Immature natural killer cell (primary cell): ENCODE data around the gene CPPED1. TPM values are rescaled to one million over a fixed set of nuclear protein-coding genes. Genes with fewer than 3 reads are reported as not detected.

Source experiments
- DNase-seq, 3 donors: peaks; one replicate each; pipeline ENCODE4 v3.0.0; 2022; ENCODE audit warnings: mixed read lengths in 1 of 3
- H3K27ac Mint-ChIP-seq, 6 donors: one replicate each; pipeline ENCODE4 v1.8.0; 2020; ENCODE audit warnings: mixed read lengths in 6 of 6, mild to moderate bottlenecking in 5 of 6, inconsistent platforms in 4 of 6, moderate library complexity in 3 of 6
- H3K27me3 Mint-ChIP-seq, 3 donors: one replicate each; pipeline ENCODE4 v1.8.0; 2020 to 2021; ENCODE audit warnings: low read depth in 3 of 3, mild to moderate bottlenecking in 3 of 3, mixed read lengths in 3 of 3, moderate library complexity in 3 of 3, inconsistent platforms in 1 of 3
- H3K36me3 Mint-ChIP-seq, 3 donors: one replicate each; pipeline ENCODE4 v1.8.0; 2020; ENCODE audit warnings: mixed read lengths in 3 of 3, inconsistent platforms in 2 of 3, mild to moderate bottlenecking in 2 of 3
- H3K4me1 Mint-ChIP-seq, 2 donors: one replicate each; pipeline ENCODE4 v1.8.0; 2020; ENCODE audit warnings: inconsistent platforms in 2 of 2, mild to moderate bottlenecking in 2 of 2, mixed read lengths in 2 of 2, moderate library complexity in 1 of 2
- H3K4me3 Mint-ChIP-seq, 5 donors: one replicate each; pipeline ENCODE4 v1.8.0; 2020; ENCODE audit warnings: mild to moderate bottlenecking in 5 of 5, mixed read lengths in 5 of 5, inconsistent platforms in 3 of 5, moderate library complexity in 3 of 5
- H3K9me3 Mint-ChIP-seq, 6 donors: one replicate each; pipeline ENCODE4 v1.8.0; 2020; ENCODE audit warnings: mild to moderate bottlenecking in 6 of 6, mixed read lengths in 6 of 6, inconsistent platforms in 4 of 6, moderate library complexity in 3 of 6
- polyA plus RNA-seq, 3 donors: library from polyadenylated mRNA; unstranded; fragments of 300-500 nt; fragmentation: Illumina TruSeq; gene quantifications; one replicate each; pipeline ENCODE4 v1.2.3, GENCODE V29; 2021

CPPED1 gene, protein sequence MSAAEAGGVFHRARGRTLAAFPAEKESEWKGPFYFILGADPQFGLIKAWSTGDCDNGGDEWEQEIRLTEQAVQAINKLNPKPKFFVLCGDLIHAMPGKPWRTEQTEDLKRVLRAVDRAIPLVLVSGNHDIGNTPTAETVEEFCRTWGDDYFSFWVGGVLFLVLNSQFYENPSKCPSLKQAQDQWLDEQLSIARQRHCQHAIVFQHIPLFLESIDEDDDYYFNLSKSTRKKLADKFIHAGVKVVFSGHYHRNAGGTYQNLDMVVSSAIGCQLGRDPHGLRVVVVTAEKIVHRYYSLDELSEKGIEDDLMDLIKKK
- 10 to 100 TPM in 2 of 3 donors, 1 to 10 TPM in 1; 10.0 to 15.4 (median 15.2) TPM for polyA plus RNA-seq

DNA sequence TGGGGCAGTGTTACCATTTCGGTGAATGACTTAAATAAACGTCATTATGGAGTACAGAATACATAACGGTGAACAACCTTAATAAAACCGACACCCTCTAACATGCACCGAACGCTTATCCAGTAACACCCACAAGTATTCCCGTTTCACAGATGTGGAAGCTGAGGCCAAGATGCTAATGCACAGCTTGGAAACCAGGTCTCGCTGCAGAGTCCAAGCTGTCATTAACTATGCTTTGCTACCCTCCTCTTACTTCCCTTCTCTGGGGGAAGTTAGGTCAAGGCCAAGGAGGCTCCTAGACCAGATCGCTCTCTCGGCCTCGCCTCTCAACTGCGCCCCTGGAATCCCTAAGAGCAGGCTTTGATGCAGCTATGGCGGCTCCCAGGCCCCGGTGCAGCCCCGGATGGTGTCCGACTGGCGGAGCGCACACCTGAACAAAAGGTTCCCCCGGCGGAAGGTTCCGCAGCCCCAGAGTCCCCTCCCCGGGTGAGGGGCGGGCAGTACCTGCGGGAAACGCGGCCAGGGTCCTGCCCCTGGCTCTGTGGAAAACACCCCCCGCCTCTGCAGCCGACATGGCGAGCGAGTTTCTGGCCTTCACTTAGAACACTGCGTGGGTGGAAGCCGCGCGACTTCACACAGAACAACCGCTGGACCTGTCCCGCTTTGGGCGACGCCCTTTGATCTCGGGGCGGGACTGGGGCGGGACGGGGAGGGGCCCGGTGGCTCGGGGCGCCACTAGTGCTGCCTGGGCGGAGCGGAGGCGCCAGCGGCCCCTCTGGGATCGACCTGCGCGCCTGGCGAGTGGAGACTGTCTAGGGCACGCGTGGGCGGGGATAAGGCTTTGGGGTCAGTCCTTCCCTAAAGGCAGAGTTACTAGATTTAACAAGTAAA lies at the start of gene CPPED1:
Gene CPPED1, minus strand, starts transcription at position 685 of the 891 bp plus-strand sequence. Its CDS starts 111 bp downstream, at position 574.
- H3K9me3 Mint-ChIP-seq, result no peaks in the 10 kb centered on the region
- no peaks in the 10 kb centered on the region for H3K36me3 Mint-ChIP-seq
- peak within 1 kb of the TSS; percentile 81 to 93 (median 90) for H3K27ac Mint-ChIP-seq
- H3K27me3 Mint-ChIP-seq, result peaks cover 4 to 10% (median 5%) of the 10 kb centered on the region in 3 donors
- peaks cover 25 to 30% of the 10 kb centered on the region in 2 donors for H3K4me1 Mint-ChIP-seq
- peak within 1 kb of the TSS; percentile 86 to 96 (median 93) for H3K4me3 Mint-ChIP-seq
- peak; percentile 83 to 89 (median 88) for DNase-seq

DNA sequence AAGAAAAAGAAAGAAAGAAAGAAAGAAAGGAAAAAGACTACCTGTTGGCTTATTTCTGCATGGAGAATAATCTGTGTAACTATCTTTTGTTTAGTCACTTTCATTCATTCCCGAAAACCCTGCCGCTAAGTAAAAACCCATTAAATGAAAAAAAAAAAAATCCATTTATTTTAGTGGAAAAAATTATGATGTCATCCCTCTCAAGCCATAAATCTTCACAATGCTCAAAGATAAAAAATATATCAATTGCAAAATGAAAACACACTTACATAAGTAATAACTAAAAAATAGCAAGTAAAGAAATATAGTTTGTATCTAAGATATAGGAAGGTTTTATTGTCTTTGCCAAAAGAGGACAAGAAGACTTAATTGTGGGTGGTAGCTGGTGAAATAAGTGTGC lies 46.5 kb upstream of the CPPED1 start:
- Mint-ChIP-seq H3K4me1 (no peaks in the 10 kb centered on the region), H3K9me3 (no peaks in the 10 kb centered on the region), H3K36me3 (no peaks in the 10 kb centered on the region), H3K4me3 (no peak overlapping the region), H3K27ac (no peak overlapping the region), H3K27me3 (peaks cover 0 to 5% (median 4%) of the 10 kb centered on the region in 3 donors)
- no peak for DNase-seq

DNA sequence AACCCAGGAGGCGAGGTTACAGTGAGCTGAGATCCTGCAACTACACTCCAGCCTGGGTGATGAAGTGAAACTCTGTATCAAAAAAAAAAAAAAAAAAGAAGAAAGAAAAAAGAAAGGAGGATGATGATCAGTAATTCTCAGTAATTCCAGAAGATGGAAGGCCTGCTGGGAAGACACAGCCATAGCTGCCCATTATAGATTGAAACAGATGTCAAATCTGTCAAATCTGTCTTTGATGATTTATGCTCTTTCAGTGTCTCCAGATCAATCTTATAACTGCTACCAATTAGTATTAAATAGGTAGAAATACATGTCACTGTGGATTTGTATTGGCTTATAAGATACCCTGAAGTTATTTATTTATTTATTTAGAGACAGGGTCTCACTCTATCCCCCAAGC lies 42.9 kb upstream of the CPPED1 start:
- no peaks in the 10 kb centered on the region for H3K36me3 Mint-ChIP-seq
- no peaks in the 10 kb centered on the region for H3K9me3 Mint-ChIP-seq
- no peak overlapping the region for H3K27ac Mint-ChIP-seq
- DNase-seq, result no peak
- no peak overlapping the region for H3K4me3 Mint-ChIP-seq
- H3K4me1 Mint-ChIP-seq, result no peaks in the 10 kb centered on the region
- peaks cover 0 to 5% (median 3%) of the 10 kb centered on the region in 3 donors for H3K27me3 Mint-ChIP-seq

DNA sequence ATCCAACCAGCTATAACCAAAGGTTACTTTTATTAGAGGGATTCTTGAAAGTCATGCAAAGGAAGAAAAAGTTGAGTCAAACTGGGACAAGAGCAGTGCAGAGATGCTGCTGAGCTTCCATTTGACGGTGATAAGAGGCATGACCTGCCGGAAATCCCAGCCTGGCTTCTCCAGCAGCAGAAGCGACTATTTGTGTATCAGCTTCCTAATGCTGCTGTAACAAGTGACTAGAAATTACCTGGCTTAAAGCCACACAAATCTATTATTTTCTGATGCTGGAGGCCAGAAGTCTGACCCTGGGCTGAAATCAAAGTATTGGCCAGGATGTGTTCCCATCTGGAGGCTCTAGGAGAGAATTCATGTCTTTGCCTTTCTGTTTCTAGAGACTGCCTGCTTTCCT lies 41.6 kb upstream of the CPPED1 start:
- Mint-ChIP-seq H3K36me3 (no peaks in the 10 kb centered on the region), H3K27me3 (peaks cover 0 to 3% (median 3%) of the 10 kb centered on the region in 3 donors), H3K4me3 (no peak overlapping the region), H3K9me3 (no peaks in the 10 kb centered on the region), H3K4me1 (no peaks in the 10 kb centered on the region), H3K27ac (no peak overlapping the region)
- DNase-seq, result no peak

DNA sequence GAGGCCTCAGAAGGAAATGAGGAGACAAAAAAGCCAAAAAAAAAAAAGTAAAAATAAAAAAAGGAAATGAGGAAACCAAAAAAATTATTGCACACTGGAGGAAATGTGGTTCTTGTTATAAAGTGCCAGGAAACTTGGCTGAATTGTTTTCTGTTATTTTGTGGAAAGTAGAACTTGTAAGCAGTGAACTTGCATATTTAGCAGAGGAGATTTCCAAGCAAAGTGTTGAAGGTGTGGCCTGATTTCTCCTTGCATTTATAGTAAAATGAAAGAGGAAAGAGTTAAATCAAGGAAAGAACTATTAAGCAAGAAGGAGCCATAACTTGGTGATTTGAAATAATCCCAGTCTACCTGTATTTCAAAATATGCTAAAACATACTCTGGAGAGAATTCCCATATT lies 34.1 kb upstream of the CPPED1 start:
- Mint-ChIP-seq H3K27ac (no peak overlapping the region), H3K27me3 (peaks cover 4 to 12% (median 10%) of the 10 kb centered on the region in 3 donors), H3K4me3 (no peak overlapping the region), H3K4me1 (peaks cover 0 to 2% of the 10 kb centered on the region in 2 donors), H3K36me3 (no peaks in the 10 kb centered on the region), H3K9me3 (peaks cover 0 to 3% (median 0%) of the 10 kb centered on the region in 6 donors)
- no peak for DNase-seq

DNA sequence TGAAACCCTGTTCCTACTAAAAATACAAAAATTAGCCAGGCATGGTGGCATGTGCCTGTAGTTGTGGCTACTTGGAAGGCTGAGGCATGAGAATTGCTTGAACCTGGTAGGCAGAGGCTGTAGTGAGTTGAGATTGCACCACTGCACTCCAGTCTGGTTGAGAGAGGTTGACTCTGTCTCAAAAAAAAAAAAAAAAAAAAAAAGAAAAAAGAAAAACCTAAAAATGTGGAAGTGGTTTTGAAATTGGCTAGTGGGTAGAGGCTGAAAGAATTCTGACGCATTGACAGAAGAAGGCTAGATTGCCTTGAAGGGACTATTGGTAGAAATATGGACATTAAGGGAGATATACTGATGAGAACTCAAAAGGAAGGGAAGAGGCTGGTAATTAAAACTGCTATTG lies 33.6 kb upstream of the CPPED1 start:
- H3K36me3 Mint-ChIP-seq, result no peaks in the 10 kb centered on the region
- H3K27ac Mint-ChIP-seq, result no peak overlapping the region
- H3K27me3 Mint-ChIP-seq, result peaks cover 4 to 12% (median 12%) of the 10 kb centered on the region in 3 donors
- peaks cover 0 to 2% of the 10 kb centered on the region in 2 donors for H3K4me1 Mint-ChIP-seq
- DNase-seq, result no peak
- peaks cover 0 to 3% (median 0%) of the 10 kb centered on the region in 6 donors for H3K9me3 Mint-ChIP-seq
- H3K4me3 Mint-ChIP-seq, result no peak overlapping the region

DNA sequence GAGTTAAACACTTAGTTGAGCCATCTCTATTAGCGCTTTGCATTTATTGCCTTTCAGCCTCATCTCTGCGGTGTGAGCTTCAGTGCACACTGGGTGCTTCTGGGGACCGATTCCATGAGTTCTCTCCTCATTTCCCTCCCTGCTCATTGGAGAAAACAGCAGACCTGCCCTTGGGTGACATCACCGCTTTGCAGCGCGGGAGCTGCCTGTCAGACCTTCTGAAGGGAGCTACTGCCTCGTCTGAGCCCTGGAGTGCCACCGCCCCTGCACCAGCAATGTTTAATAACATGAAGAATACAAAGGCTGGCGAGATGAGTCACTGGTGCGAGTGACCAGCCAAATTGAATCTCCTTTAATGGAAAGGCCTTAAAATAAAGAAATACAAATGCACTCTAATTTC lies 30.2 kb upstream of the CPPED1 start:
- H3K36me3 Mint-ChIP-seq, result no peaks in the 10 kb centered on the region
- DNase-seq, result no peak
- H3K4me1 Mint-ChIP-seq, result peaks cover 0 to 2% of the 10 kb centered on the region in 2 donors
- no peak overlapping the region for H3K27ac Mint-ChIP-seq
- H3K9me3 Mint-ChIP-seq, result peaks cover 0 to 3% (median 0%) of the 10 kb centered on the region in 6 donors
- peaks cover 4 to 15% (median 12%) of the 10 kb centered on the region in 3 donors for H3K27me3 Mint-ChIP-seq
- H3K4me3 Mint-ChIP-seq, result no peak overlapping the region

DNA sequence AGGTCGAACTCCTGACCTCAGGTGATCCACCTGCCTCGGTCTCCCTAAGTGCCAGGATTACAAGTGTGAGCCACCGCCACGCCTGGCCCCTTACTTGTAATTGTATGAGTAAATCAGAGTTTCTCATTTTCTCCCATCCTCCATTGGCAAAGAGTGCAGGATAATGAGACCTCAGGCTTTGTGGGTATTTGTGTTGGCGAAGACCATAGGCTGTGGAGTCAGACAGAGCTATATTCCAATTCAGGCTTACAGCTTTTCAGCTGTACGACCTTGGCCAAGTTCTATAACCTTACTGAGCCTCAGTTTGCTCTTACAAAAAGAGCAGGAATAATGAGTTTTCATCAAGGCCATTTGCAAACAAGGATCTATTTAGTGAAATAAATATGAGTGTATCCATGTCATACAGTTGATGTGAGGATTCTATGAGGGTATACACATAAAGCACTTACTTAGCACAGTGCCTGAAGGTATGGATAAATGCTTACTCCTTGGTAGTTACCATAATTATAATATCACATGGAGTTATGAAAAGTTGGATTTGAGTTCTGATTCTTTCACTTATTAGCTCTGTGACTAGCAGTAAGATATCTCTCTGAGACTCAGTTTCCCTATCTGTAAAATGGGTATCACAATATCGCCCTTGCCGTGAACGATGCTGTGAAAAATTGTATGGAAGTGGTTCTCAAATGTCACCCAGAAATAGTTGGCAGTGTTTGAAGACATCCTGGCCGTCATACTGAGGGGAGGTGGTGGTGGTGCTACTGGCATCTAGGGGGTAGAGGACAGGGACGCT lies 25.6 kb upstream of the CPPED1 start:
- no peak overlapping the region for H3K4me3 Mint-ChIP-seq
- DNase-seq, result no peak
- H3K36me3 Mint-ChIP-seq, result no peaks in the 10 kb centered on the region
- peaks cover 3 to 6% (median 6%) of the 10 kb centered on the region in 3 donors for H3K27me3 Mint-ChIP-seq
- H3K27ac Mint-ChIP-seq, result no peak overlapping the region
- no peaks in the 10 kb centered on the region for H3K9me3 Mint-ChIP-seq
- no peaks in the 10 kb centered on the region for H3K4me1 Mint-ChIP-seq

DNA sequence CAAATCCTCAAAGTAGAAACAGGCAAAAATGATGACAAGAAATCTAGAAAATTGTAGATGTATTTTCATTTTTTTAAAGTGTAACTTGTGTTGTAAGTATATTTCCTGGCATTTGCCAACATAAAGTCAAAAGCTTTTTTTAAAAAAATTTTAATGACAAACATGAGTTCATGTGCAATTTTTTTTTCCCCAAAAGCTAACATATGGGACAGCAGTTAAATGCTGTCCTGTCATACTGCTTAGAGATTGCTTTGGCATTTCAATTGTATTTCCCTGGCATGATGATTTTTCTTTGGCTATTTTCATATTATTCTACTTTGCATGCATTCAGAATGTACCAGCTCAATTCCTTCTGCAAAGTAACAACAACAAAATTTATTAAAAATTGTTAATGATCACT lies 24.5 kb upstream of the CPPED1 start:
- Mint-ChIP-seq H3K4me3 (no peak overlapping the region), H3K36me3 (no peaks in the 10 kb centered on the region), H3K9me3 (no peaks in the 10 kb centered on the region), H3K4me1 (no peaks in the 10 kb centered on the region), H3K27ac (no peak overlapping the region), H3K27me3 (peaks cover 3 to 6% (median 4%) of the 10 kb centered on the region in 3 donors)
- DNase-seq, result no peak

DNA sequence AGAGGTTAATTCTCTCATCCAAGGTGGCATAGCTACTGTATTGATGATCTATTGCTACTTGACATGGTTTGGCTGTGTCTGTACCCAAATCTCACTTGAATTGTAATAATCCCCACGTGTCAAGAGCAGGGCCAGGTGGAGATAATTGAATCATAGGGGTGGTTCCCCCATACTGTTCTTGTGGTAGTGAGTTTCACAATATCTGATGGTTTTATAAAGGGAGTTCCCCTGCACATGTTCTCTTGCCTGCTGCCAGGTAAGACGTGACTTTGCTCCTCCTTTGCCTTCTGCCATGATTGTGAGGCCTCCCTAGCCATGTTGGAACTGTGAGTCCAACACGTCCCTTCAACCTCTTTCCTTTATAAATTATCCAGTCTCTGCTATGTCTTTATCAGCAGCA lies 22.9 kb upstream of the CPPED1 start:
- no peaks in the 10 kb centered on the region for H3K36me3 Mint-ChIP-seq
- H3K4me3 Mint-ChIP-seq, result no peak overlapping the region
- H3K27ac Mint-ChIP-seq, result no peak overlapping the region
- no peak for DNase-seq
- H3K9me3 Mint-ChIP-seq, result no peaks in the 10 kb centered on the region
- no peaks in the 10 kb centered on the region for H3K4me1 Mint-ChIP-seq
- H3K27me3 Mint-ChIP-seq, result peaks cover 3 to 4% (median 4%) of the 10 kb centered on the region in 3 donors

DNA sequence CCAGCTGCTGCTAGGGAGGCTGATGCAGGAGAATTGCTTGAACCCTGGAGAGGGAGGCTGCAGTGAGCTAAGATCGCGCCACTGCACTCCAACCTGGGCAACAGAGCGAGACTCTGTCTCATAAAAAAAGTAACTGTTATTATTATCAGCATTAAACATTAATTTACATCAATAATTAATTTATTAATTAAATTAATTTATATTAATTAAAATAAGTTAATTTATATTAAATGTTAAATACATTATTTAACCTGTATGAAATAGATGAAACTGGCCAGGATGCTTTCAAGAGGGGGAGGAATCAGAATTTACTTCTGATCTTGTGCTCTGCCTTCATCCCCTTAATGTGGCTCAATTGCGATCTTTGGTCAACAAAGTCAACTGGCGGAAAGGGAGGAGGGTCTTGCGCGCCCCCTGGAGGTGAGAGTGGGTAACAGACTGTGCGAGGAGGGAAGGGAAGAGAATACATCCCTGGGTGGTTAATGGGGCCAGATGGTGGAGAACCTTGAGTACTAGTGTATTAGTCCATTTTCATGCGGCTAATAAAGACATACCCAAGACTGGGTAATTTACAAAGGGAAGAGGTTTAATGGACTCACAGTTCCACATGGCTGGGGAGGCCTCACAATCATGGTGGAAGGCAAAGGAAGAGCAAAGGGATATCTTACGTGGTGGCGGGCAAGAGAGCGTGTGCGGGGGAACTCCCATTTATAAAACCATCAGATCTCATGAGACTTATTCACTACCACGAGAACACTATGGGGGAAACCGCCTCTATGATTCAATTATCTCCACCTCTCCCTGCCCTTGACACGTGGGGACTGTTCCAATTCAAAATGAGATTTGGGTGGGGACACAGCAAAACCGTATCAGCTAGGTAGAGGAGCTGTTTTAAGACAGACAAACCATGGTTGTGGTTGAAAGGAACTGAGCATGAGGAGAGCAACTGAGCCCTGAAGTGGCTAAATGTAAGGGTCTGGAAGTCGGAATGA lies 15.7 kb upstream of the CPPED1 start:
- H3K4me3 Mint-ChIP-seq, result no peak overlapping the region
- no peaks in the 10 kb centered on the region for H3K36me3 Mint-ChIP-seq
- H3K4me1 Mint-ChIP-seq, result no peaks in the 10 kb centered on the region
- peaks cover 0 to 1% (median 0%) of the 10 kb centered on the region in 6 donors for H3K9me3 Mint-ChIP-seq
- peaks cover 0 to 4% (median 1%) of the 10 kb centered on the region in 3 donors for H3K27me3 Mint-ChIP-seq
- no peak overlapping the region for H3K27ac Mint-ChIP-seq
- peak; percentile 56 to 62 (median 60) for DNase-seq

DNA sequence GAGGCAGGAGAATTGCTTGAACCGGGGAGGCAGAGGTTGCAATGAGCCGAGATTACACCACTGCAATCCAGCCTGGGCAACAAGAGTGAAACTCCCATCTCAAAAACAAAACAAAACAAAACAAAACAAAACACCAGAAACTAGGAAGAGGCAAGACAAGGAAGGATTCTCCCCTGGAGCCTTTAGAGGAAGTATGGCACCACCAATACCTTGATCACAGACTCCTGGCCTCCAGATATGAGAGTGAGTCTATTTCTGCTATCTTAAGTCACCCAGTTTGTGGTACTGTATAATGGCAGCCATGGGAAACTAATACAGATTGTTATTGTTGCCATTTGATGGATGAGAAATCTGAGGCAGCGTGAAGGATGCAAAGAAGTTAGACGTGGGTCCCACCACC lies 14.6 kb upstream of the CPPED1 start:
- H3K4me1 Mint-ChIP-seq, result no peaks in the 10 kb centered on the region
- H3K36me3 Mint-ChIP-seq, result no peaks in the 10 kb centered on the region
- H3K27me3 Mint-ChIP-seq, result peaks cover 0 to 4% (median 1%) of the 10 kb centered on the region in 3 donors
- H3K4me3 Mint-ChIP-seq, result no peak overlapping the region
- no peak for DNase-seq
- H3K9me3 Mint-ChIP-seq, result peaks cover 0 to 1% (median 0%) of the 10 kb centered on the region in 6 donors
- no peak overlapping the region for H3K27ac Mint-ChIP-seq
